Gastroesophageal sphincter (tissue), 3 donors: ENCODE data around the gene FRMPD4.

Experiments
- CTCF ChIP-seq, 4 experiments: fragments of 200-600 bp in 2 of 4; fragments of 450-650 bp in 2 of 4; sonication (generic) in 1 of 4; IDR thresholded peaks; one replicate each; pipeline ENCODE4 v1.5.1; 2017 to 2019; ENCODE audit warnings: antibody characterized with exemption in 4 of 4, mild to moderate bottlenecking in 2 of 4, moderate library complexity in 2 of 4
- EP300 ChIP-seq: sonication (generic); formaldehyde crosslinking; IDR thresholded peaks from one replicate; pipeline ENCODE4 v1.6.1; 2017; ENCODE audit warnings: antibody characterized with exemption, mild to moderate bottlenecking
- POLR2AphosphoS5 ChIP-seq: sonication (generic); formaldehyde crosslinking; IDR thresholded peaks from one replicate; pipeline ENCODE4 v1.6.1; 2017; ENCODE audit warnings: antibody characterized with exemption

- TF ChIP-seq POLR2AphosphoS5 (no peak), CTCF (IDR thresholded peaks at IDR 0.05) (no peak), EP300 (no peak)
Observed at GRCh38 chrX:12329476-12329875, 191.2 kb downstream of the FRMPD4 start.
